GM23338 (cell line): ENCODE data around the gene HNRNPA2B1.
A peak's percentile ranks its signal among the peaks of the same experiment; 100 is the strongest.

Experiments used
- CTCF ChIP-seq, 2 experiments: fragments of 200-600 bp in 1 of 2; sonication (generic) in 1 of 2; conservative IDR thresholded peaks; 2 replicates each; pipeline versions ENCODE4 v1.5.1 to v1.6.1; 2016 to 2017; ENCODE audit warnings: antibody characterized with exemption in 2 of 2, low read depth in 2 of 2, mild to moderate bottlenecking in 2 of 2, moderate library complexity in 1 of 2
- EZH2 ChIP-seq: fragments of 200-600 bp; sonication (generic); IDR thresholded peaks from one replicate; pipeline ENCODE4 v1.8.0; 2017; ENCODE audit warnings: antibody characterized with exemption, mild to moderate bottlenecking, low read depth; ENCODE audit not compliant: unreplicated experiment
- EZH2phosphoT487 ChIP-seq: fragments of 200-600 bp; sonication (generic); IDR thresholded peaks from one replicate; pipeline ENCODE4 v1.8.1; 2018; ENCODE audit warnings: antibody characterized with exemption; ENCODE audit not compliant: unreplicated experiment
- JUNB ChIP-seq: IDR thresholded peaks from one replicate; pipeline ENCODE4 v1.6.1; 2016; ENCODE audit warnings: antibody characterized with exemption; ENCODE audit not compliant: unreplicated experiment

GRCh38 chr7:26168458-26169023 is 32.0 kb downstream of the HNRNPA2B1 start:
- TF ChIP-seq EZH2phosphoT487 (no peak), CTCF (conservative IDR thresholded peaks at IDR 0.05; ENCODE audit: low read depth in 2 of 2) (peak in 1 of 2 experiments; percentile 51; a peak in 2 of 4 replicates), EZH2 (no peak), JUNB (no peak)
